Caco-2 (cell line): ENCODE results near the gene PDE9A. TPM values are rescaled to one million over a fixed set of nuclear protein-coding genes. Genes with fewer than 3 reads are reported as not detected.

ENCODE experiments used
- BruUV-seq: library from RNA; stranded (reverse); fragments of 400-500 nt; replicated peaks from 2 replicates; lab custom pipeline; 2021; lab: Mats Ljungman, UMichigan
- CTCF ChIA-PET: fragments of 300-600 bp; sonication (Branson Sonifier 250); formaldehyde crosslinking; loops from one replicate; lab custom pipeline; 2022; ENCODE audit warnings: antibody characterized with exemption; lab: Charles Lee
- POLR2A ChIA-PET: fragments of 300-600 bp; sonication (Branson Sonifier 250); formaldehyde crosslinking; loops from one replicate; lab custom pipeline; 2022; ENCODE audit warnings: antibody characterized with exemption; lab: Charles Lee
- DNase-seq, 2 experiments: peaks; one replicate each; pipeline versions ENCODE4 v3.0.0 to v3.0.0-alpha.2; 2020 to 2022
- H3K27me3 ChIP-seq: replicated peaks from 2 replicates; pipeline ENCODE4 v1.6.0; 2011; ENCODE audit warnings: low read length; ENCODE audit not compliant: control insufficient read depth, insufficient read depth
- H3K36me3 ChIP-seq: 2 replicates; pipeline ENCODE4 v1.5.1; 2011; ENCODE audit warnings: low read length; ENCODE audit not compliant: control insufficient read depth, insufficient read depth
- H3K4me1 ChIP-seq: fragments of 250-450 bp; sonication (Bioruptor Pico); 2 replicates; pipeline ENCODE4 v1.5.1; 2020; ENCODE audit warnings: mild to moderate bottlenecking
- H3K4me3 ChIP-seq: 2 replicates; pipeline ENCODE4 v1.5.1; 2011; ENCODE audit warnings: low read depth, mild to moderate bottlenecking, control low read depth, low read length
- H3K9me3 ChIP-seq: fragments of 250-450 bp; sonication (Bioruptor Pico); 2 replicates; pipeline ENCODE4 v1.5.1; 2020; ENCODE audit warnings: mild to moderate bottlenecking, moderate library complexity
- H3K27ac Mint-ChIP-seq: one replicate; pipeline ENCODE4 v1.8.0; 2022; ENCODE audit warnings: mixed read lengths; ENCODE audit not compliant: unreplicated experiment
- H3K27me3 Mint-ChIP-seq: one replicate; pipeline ENCODE4 v1.8.0; 2022; ENCODE audit warnings: mixed read lengths; ENCODE audit not compliant: insufficient read depth, unreplicated experiment
- H3K36me3 Mint-ChIP-seq: one replicate; pipeline ENCODE4 v1.8.0; 2022; ENCODE audit warnings: mild to moderate bottlenecking, mixed read lengths; ENCODE audit not compliant: insufficient read depth, unreplicated experiment
- H3K4me1 Mint-ChIP-seq: one replicate; pipeline ENCODE4 v1.8.0; 2022; ENCODE audit warnings: low read depth, mixed read lengths; ENCODE audit not compliant: unreplicated experiment
- H3K4me3 Mint-ChIP-seq: one replicate; pipeline ENCODE4 v1.8.0; 2022; ENCODE audit warnings: mild to moderate bottlenecking, moderate library complexity, mixed read lengths; ENCODE audit not compliant: unreplicated experiment
- H3K9me3 Mint-ChIP-seq: one replicate; pipeline ENCODE4 v1.8.0; 2022; ENCODE audit warnings: mixed read lengths; ENCODE audit not compliant: unreplicated experiment
- CTCF ChIP-seq, 2 experiments: fragments of 200-600 bp in 1 of 2; IDR thresholded peaks; 1 replicate in 1 of 2; 2 replicates in 1 of 2; pipeline versions ENCODE4 v1.5.1 to v1.8.0; 2011 to 2022; ENCODE audit warnings: antibody characterized with exemption in 1 of 2, control low read depth in 1 of 2, inconsistent platforms in 1 of 2, low read depth in 1 of 2, low read length in 1 of 2, mild to moderate bottlenecking in 1 of 2, moderate library complexity in 1 of 2; ENCODE audit not compliant: insufficient read depth in 1 of 2, severe bottlenecking in 1 of 2, unreplicated experiment in 1 of 2
- intact Hi-C: fragments of 100-400 bp; cut with micrococcal nuclease; formaldehyde crosslinking; loops from one replicate; pipeline ENCODE4 v1.10.0; 2022; ENCODE audit not compliant: unreplicated experiment
- total RNA-seq: library from RNA; stranded (reverse); gene quantifications from 2 replicates; pipeline ENCODE4 v1.2.3, GENCODE V29; 2022

PDE9A gene
- total RNA-seq, 1 experiment from 2014 or later: 9.7 TPM

DNA sequence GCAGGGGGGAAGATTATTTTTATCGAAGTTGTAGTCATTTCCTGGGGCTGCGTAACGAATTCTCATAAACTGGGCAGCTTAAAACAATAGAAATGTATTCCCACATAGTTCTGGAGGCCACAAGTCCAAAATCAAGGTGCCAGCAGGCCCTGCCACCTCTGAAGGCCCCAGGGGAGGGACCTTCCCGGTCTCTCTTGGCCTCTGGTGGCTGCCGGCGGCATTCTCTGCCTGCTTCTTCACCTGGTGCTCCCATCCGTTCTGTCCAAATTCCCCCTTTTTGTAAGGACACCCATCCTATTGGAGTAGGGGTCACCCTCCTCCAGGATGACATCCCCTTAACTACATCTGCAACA lies 92.8 kb downstream of the PDE9A start:
- ChIA-PET CTCF (no interaction called here), POLR2A (no interaction called here)
- Histone ChIP-seq H3K4me3 (no peak overlapping the region), H3K9me3 (no peaks in the 10 kb centered on the region), H3K4me1 (no peaks in the 10 kb centered on the region), H3K36me3 (no peaks in the 10 kb centered on the region), H3K27me3 (no peaks in the 10 kb centered on the region)
- no TSS peak for BruUV-seq
- Mint-ChIP-seq H3K27me3 (no peaks in the 10 kb centered on the region), H3K9me3 (no peaks in the 10 kb centered on the region), H3K4me3 (no peak overlapping the region), H3K36me3 (no peaks in the 10 kb centered on the region), H3K4me1 (no peaks in the 10 kb centered on the region), H3K27ac (no peak overlapping the region)
- no peak for TF ChIP-seq CTCF (IDR thresholded peaks at IDR 0.05; ENCODE audit: insufficient read depth in 1 of 2, low read depth in 1 of 2, low read length in 1 of 2, severe bottlenecking in 1 of 2, unreplicated experiment in 1 of 2)
- intact Hi-C loops: no loop called here
- no peak for DNase-seq

GRCh38 chr21:42746593-42747275 lies 93.3 kb downstream of the PDE9A start:
- Mint-ChIP-seq H3K4me3 (no peak overlapping the region), H3K27me3 (no peaks in the 10 kb centered on the region), H3K36me3 (no peaks in the 10 kb centered on the region), H3K9me3 (no peaks in the 10 kb centered on the region), H3K4me1 (no peaks in the 10 kb centered on the region), H3K27ac (no peak overlapping the region)
- BruUV-seq: no TSS peak
- ChIA-PET POLR2A (no interaction called here), CTCF (no interaction called here)
- intact Hi-C loops: no loop called here
- H3K27me3 ChIP-seq: no peaks in the 10 kb centered on the region
- no peak for TF ChIP-seq CTCF (IDR thresholded peaks at IDR 0.05; ENCODE audit: insufficient read depth in 1 of 2, low read depth in 1 of 2, low read length in 1 of 2, severe bottlenecking in 1 of 2, unreplicated experiment in 1 of 2)
- no peaks in the 10 kb centered on the region for H3K36me3 ChIP-seq
- DNase-seq: no peak
- no peaks in the 10 kb centered on the region for H3K4me1 ChIP-seq
- no peak overlapping the region for H3K4me3 ChIP-seq
- H3K9me3 ChIP-seq: no peaks in the 10 kb centered on the region

DNA sequence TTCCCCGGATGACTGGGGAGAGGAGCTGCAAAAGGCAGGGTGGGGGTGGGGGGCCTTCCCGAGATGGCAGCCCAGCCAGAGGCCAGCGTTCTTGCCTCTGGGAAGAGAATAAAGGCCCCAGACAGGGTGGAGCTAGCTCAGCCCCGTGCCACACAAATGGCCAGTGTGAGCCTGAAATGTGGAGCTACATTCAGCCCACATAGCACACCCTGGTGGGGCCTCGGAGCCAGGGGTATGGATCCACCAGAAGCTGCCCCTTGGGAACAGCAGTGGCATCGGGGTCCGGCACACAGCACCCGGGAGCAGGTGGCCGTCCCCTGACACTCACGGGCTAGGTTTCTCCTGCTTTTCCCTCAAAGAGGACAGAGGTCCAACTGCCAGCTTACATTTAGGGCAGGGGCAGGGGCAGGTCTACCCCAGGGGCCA lies 93.9 kb downstream of the PDE9A start:
- Mint-ChIP-seq H3K4me1 (no peaks in the 10 kb centered on the region), H3K27me3 (no peaks in the 10 kb centered on the region), H3K36me3 (no peaks in the 10 kb centered on the region), H3K9me3 (no peaks in the 10 kb centered on the region), H3K4me3 (no peak overlapping the region), H3K27ac (no peak overlapping the region)
- Histone ChIP-seq H3K9me3 (no peaks in the 10 kb centered on the region), H3K4me3 (no peak overlapping the region), H3K4me1 (no peaks in the 10 kb centered on the region), H3K36me3 (no peaks in the 10 kb centered on the region), H3K27me3 (no peaks in the 10 kb centered on the region)
- BruUV-seq: no TSS peak
- no peak for TF ChIP-seq CTCF (IDR thresholded peaks at IDR 0.05; ENCODE audit: insufficient read depth in 1 of 2, low read depth in 1 of 2, low read length in 1 of 2, severe bottlenecking in 1 of 2, unreplicated experiment in 1 of 2)
- intact Hi-C loops: no loop called here
- no peak for DNase-seq
- POLR2A ChIA-PET: no interaction called here
- CTCF ChIA-PET: no interaction called here
